GM23338 (cell line): ENCODE data around the gene PGAP1. TPM values are rescaled to one million over a fixed set of nuclear protein-coding genes. Genes with fewer than 3 reads are reported as not detected.

Source experiments
- ATAC-seq: fragments of 200-7000 bp; cut with Tn5 transposase; 3 replicates; pipeline ENCODE4 v1.9.1; 2020
- DNase-seq: peaks from one replicate; pipeline ENCODE4 v3.0.0-alpha.2; 2015; ENCODE audit warnings: low spot score
- H2AFZ ChIP-seq: fragments of 200-600 bp; sonication (generic); 2 replicates; pipeline ENCODE4 v1.8.0; 2016; ENCODE audit warnings: antibody characterized with exemption, mild to moderate bottlenecking, moderate library complexity
- H3F3A ChIP-seq: fragments of 200-600 bp; sonication (generic); replicated peaks from 2 replicates; pipeline ENCODE4 v1.8.0; 2017; ENCODE audit warnings: antibody characterized with exemption, mixed run types, low read depth
- H3K27ac ChIP-seq: fragments of 200-600 bp; sonication (generic); 2 replicates; pipeline ENCODE4 v1.6.1; 2016; ENCODE audit warnings: low read depth
- H3K27me3 ChIP-seq: fragments of 200-600 bp; sonication (generic); 2 replicates; pipeline ENCODE4 v1.8.0; 2016; ENCODE audit warnings: mild to moderate bottlenecking, mixed run types, moderate library complexity; ENCODE audit not compliant: insufficient read depth
- H3K36me3 ChIP-seq: fragments of 200-600 bp; sonication (generic); 2 replicates; pipeline ENCODE4 v1.8.0; 2016; ENCODE audit warnings: mild to moderate bottlenecking; ENCODE audit not compliant: insufficient read depth
- H3K4me1 ChIP-seq: fragments of 200-600 bp; sonication (generic); 2 replicates; pipeline ENCODE4 v1.8.0; 2016; ENCODE audit warnings: mild to moderate bottlenecking, moderate library complexity; ENCODE audit not compliant: insufficient read depth
- H3K4me2 ChIP-seq: fragments of 200-600 bp; sonication (generic); 2 replicates; pipeline ENCODE4 v1.7.1; 2017; ENCODE audit warnings: mixed run types
- H3K4me3 ChIP-seq: fragments of 200-600 bp; sonication (generic); 2 replicates; pipeline ENCODE4 v1.6.1; 2016; ENCODE audit warnings: mixed run types
- H3K79me2 ChIP-seq: fragments of 200-600 bp; sonication (generic); replicated peaks from 2 replicates; pipeline ENCODE4 v1.8.0; 2017; ENCODE audit warnings: mild to moderate bottlenecking; ENCODE audit not compliant: insufficient read depth
- H3K9me2 ChIP-seq: fragments of 200-600 bp; sonication (generic); 2 replicates; pipeline ENCODE4 v1.8.0; 2017; ENCODE audit not compliant: insufficient read depth
- H4K20me1 ChIP-seq: fragments of 200-600 bp; sonication (generic); replicated peaks from 2 replicates; pipeline ENCODE4 v1.8.0; 2017; ENCODE audit warnings: mild to moderate bottlenecking; ENCODE audit not compliant: insufficient read depth
- H3K27ac Mint-ChIP-seq: 2 replicates; pipeline ENCODE4 v1.8.0; 2020; ENCODE audit warnings: inconsistent platforms, mild to moderate bottlenecking, moderate library complexity, mixed read lengths
- H3K27me3 Mint-ChIP-seq: 3 replicates; pipeline ENCODE4 v1.8.0; 2022; ENCODE audit warnings: low read depth, mild to moderate bottlenecking, moderate library complexity, mixed read lengths, inconsistent platforms; ENCODE audit not compliant: insufficient read depth, poor library complexity
- H3K36me3 Mint-ChIP-seq: 3 replicates; pipeline ENCODE4 v1.8.0; 2021; ENCODE audit warnings: low read depth, mild to moderate bottlenecking, inconsistent platforms, moderate library complexity, mixed read lengths
- H3K4me1 Mint-ChIP-seq: 3 replicates; pipeline ENCODE4 v1.8.0; 2020; ENCODE audit warnings: mild to moderate bottlenecking, inconsistent platforms, mixed read lengths
- H3K4me3 Mint-ChIP-seq: 3 replicates; pipeline ENCODE4 v1.8.0; 2021; ENCODE audit warnings: moderate library complexity, mild to moderate bottlenecking, inconsistent platforms, mixed read lengths
- H3K9me3 Mint-ChIP-seq: 3 replicates; pipeline ENCODE4 v1.8.0; 2020; ENCODE audit warnings: moderate library complexity, mild to moderate bottlenecking, inconsistent platforms, mixed read lengths
- CREB1 ChIP-seq: fragments of 250-450 bp; sonication (Bioruptor Pico); IDR thresholded peaks from 2 replicates; pipeline ENCODE4 v1.5.0; 2020; ENCODE audit warnings: low read depth, mild to moderate bottlenecking, moderate library complexity
- EZH2 ChIP-seq: fragments of 200-600 bp; sonication (generic); IDR thresholded peaks from one replicate; pipeline ENCODE4 v1.8.0; 2017; ENCODE audit warnings: antibody characterized with exemption, mild to moderate bottlenecking, low read depth; ENCODE audit not compliant: unreplicated experiment
- EZH2phosphoT487 ChIP-seq: fragments of 200-600 bp; sonication (generic); IDR thresholded peaks from one replicate; pipeline ENCODE4 v1.8.1; 2018; ENCODE audit warnings: antibody characterized with exemption; ENCODE audit not compliant: unreplicated experiment
- JUNB ChIP-seq: IDR thresholded peaks from one replicate; pipeline ENCODE4 v1.6.1; 2016; ENCODE audit warnings: antibody characterized with exemption; ENCODE audit not compliant: unreplicated experiment
- NANOG ChIP-seq: IDR thresholded peaks from 2 replicates; pipeline ENCODE4 v1.6.1; 2016; ENCODE audit warnings: antibody characterized with exemption, borderline replicate concordance
- POLR2AphosphoS5 ChIP-seq: IDR thresholded peaks from 2 replicates; pipeline ENCODE4 v1.6.1; 2016; ENCODE audit warnings: antibody characterized with exemption, low read depth
- STAT1 ChIP-seq: IDR thresholded peaks from one replicate; pipeline ENCODE4 v1.6.1; 2016; ENCODE audit warnings: antibody characterized with exemption; ENCODE audit not compliant: unreplicated experiment
- ZNF114 ChIP-seq: fragments of 250-450 bp; sonication (Bioruptor Pico); IDR thresholded peaks from 2 replicates; pipeline ENCODE4 v1.5.0; 2020; ENCODE audit warnings: mild to moderate bottlenecking, moderate library complexity
- ZNF331 ChIP-seq: fragments of 250-450 bp; sonication (Bioruptor Pico); IDR thresholded peaks from 2 replicates; pipeline ENCODE4 v1.5.0; 2020; ENCODE audit warnings: low read depth, mild to moderate bottlenecking, moderate library complexity
- polyA plus RNA-seq: library from polyadenylated mRNA; unstranded; fragments of >200 nt; fragmentation: Nextera tagmentation; extraction: Ambion mirVana; gene quantifications from 2 replicates; pipeline ENCODE4 v1.2.1, GENCODE V29; 2016
- total RNA-seq: library from RNA; depleted of rRNA; stranded (reverse); fragments of >200 nt; shearing (Covaris generic); gene quantifications from 2 replicates; pipeline ENCODE4 v1.2.3, GENCODE V29; 2014
- TF ChIP-seq, protein P1 (sequence below): IDR thresholded peaks from one replicate; pipeline ENCODE4 v1.6.1; 2018; ENCODE audit warnings: antibody characterized with exemption; ENCODE audit not compliant: unreplicated experiment
- TF ChIP-seq, protein P2 (sequence below): fragments of 250-450 bp; sonication (Bioruptor Pico); IDR thresholded peaks from 2 replicates; pipeline ENCODE4 v1.5.0; 2020; ENCODE audit warnings: mild to moderate bottlenecking, moderate library complexity
- TF ChIP-seq, protein P3 (sequence below), 2 experiments: fragments of 200-600 bp in 1 of 2; sonication (generic) in 1 of 2; conservative IDR thresholded peaks; 2 replicates each; pipeline versions ENCODE4 v1.5.1 to v1.6.1; 2016 to 2017; ENCODE audit warnings: antibody characterized with exemption in 2 of 2, low read depth in 2 of 2, mild to moderate bottlenecking in 2 of 2, moderate library complexity in 1 of 2
- TF ChIP-seq, protein P4 (sequence below): IDR thresholded peaks from 2 replicates; pipeline ENCODE4 v1.6.1; 2016; ENCODE audit warnings: antibody characterized with exemption

The PGAP1 gene
- total and polyA plus RNA-seq, 2 experiments from 2014 or later: 9.8 to 26.5 TPM

DNA sequence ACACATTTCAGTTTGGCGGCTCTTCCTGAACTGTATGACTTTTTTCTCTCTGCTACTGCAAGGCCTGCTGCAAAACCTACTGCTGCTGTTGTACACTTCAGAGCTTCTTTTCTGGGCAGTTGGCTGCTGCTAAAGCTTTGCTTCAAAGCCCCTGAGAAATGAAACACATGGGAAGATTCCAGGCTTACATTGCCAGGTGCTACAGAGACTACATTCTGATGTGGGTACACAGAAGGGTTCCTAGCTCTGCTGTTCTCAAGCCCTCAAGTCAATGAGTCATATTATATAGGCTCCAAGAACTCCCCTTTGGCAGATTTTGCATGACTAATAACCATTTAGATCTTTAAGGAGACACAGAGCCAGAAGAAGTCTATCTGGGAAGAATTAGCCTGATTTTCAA lies 12.9 kb upstream of the PGAP1 start:
- no peak for ATAC-seq
- TF ChIP-seq, protein P1, sequence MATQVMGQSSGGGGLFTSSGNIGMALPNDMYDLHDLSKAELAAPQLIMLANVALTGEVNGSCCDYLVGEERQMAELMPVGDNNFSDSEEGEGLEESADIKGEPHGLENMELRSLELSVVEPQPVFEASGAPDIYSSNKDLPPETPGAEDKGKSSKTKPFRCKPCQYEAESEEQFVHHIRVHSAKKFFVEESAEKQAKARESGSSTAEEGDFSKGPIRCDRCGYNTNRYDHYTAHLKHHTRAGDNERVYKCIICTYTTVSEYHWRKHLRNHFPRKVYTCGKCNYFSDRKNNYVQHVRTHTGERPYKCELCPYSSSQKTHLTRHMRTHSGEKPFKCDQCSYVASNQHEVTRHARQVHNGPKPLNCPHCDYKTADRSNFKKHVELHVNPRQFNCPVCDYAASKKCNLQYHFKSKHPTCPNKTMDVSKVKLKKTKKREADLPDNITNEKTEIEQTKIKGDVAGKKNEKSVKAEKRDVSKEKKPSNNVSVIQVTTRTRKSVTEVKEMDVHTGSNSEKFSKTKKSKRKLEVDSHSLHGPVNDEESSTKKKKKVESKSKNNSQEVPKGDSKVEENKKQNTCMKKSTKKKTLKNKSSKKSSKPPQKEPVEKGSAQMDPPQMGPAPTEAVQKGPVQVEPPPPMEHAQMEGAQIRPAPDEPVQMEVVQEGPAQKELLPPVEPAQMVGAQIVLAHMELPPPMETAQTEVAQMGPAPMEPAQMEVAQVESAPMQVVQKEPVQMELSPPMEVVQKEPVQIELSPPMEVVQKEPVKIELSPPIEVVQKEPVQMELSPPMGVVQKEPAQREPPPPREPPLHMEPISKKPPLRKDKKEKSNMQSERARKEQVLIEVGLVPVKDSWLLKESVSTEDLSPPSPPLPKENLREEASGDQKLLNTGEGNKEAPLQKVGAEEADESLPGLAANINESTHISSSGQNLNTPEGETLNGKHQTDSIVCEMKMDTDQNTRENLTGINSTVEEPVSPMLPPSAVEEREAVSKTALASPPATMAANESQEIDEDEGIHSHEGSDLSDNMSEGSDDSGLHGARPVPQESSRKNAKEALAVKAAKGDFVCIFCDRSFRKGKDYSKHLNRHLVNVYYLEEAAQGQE: no peak
- TF ChIP-seq POLR2AphosphoS5 (no peak), JUNB (no peak), CREB1 (no peak), ZNF114 (CRISPR knock-in tag) (no peak), NANOG (no peak), STAT1 (no peak), EZH2 (no peak), ZNF331 (CRISPR knock-in tag) (no peak), EZH2phosphoT487 (no peak)
- TF ChIP-seq, protein P2, sequence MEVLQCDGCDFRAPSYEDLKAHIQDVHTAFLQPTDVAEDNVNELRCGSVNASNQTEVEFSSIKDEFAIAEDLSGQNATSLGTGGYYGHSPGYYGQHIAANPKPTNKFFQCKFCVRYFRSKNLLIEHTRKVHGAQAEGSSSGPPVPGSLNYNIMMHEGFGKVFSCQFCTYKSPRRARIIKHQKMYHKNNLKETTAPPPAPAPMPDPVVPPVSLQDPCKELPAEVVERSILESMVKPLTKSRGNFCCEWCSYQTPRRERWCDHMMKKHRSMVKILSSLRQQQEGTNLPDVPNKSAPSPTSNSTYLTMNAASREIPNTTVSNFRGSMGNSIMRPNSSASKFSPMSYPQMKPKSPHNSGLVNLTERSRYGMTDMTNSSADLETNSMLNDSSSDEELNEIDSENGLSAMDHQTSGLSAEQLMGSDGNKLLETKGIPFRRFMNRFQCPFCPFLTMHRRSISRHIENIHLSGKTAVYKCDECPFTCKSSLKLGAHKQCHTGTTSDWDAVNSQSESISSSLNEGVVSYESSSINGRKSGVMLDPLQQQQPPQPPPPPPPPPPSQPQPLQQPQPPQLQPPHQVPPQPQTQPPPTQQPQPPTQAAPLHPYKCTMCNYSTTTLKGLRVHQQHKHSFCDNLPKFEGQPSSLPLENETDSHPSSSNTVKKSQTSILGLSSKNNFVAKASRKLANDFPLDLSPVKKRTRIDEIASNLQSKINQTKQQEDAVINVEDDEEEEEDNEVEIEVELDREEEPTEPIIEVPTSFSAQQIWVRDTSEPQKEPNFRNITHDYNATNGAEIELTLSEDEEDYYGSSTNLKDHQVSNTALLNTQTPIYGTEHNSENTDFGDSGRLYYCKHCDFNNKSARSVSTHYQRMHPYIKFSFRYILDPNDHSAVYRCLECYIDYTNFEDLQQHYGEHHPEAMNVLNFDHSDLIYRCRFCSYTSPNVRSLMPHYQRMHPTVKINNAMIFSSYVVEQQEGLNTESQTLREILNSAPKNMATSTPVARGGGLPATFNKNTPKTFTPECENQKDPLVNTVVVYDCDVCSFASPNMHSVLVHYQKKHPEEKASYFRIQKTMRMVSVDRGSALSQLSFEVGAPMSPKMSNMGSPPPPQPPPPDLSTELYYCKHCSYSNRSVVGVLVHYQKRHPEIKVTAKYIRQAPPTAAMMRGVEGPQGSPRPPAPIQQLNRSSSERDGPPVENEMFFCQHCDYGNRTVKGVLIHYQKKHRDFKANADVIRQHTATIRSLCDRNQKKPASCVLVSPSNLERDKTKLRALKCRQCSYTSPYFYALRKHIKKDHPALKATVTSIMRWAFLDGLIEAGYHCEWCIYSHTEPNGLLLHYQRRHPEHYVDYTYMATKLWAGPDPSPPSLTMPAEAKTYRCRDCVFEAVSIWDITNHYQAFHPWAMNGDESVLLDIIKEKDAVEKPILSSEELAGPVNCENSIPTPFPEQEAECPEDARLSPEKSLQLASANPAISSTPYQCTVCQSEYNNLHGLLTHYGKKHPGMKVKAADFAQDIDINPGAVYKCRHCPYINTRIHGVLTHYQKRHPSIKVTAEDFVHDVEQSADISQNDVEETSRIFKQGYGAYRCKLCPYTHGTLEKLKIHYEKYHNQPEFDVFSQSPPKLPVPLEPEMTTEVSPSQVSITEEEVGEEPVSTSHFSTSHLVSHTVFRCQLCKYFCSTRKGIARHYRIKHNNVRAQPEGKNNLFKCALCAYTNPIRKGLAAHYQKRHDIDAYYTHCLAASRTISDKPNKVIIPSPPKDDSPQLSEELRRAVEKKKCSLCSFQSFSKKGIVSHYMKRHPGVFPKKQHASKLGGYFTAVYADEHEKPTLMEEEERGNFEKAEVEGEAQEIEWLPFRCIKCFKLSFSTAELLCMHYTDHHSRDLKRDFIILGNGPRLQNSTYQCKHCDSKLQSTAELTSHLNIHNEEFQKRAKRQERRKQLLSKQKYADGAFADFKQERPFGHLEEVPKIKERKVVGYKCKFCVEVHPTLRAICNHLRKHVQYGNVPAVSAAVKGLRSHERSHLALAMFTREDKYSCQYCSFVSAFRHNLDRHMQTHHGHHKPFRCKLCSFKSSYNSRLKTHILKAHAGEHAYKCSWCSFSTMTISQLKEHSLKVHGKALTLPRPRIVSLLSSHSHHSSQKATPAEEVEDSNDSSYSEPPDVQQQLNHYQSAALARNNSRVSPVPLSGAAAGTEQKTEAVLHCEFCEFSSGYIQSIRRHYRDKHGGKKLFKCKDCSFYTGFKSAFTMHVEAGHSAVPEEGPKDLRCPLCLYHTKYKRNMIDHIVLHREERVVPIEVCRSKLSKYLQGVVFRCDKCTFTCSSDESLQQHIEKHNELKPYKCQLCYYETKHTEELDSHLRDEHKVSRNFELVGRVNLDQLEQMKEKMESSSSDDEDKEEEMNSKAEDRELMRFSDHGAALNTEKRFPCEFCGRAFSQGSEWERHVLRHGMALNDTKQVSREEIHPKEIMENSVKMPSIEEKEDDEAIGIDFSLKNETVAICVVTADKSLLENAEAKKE: no peak
- TF ChIP-seq, protein P3, sequence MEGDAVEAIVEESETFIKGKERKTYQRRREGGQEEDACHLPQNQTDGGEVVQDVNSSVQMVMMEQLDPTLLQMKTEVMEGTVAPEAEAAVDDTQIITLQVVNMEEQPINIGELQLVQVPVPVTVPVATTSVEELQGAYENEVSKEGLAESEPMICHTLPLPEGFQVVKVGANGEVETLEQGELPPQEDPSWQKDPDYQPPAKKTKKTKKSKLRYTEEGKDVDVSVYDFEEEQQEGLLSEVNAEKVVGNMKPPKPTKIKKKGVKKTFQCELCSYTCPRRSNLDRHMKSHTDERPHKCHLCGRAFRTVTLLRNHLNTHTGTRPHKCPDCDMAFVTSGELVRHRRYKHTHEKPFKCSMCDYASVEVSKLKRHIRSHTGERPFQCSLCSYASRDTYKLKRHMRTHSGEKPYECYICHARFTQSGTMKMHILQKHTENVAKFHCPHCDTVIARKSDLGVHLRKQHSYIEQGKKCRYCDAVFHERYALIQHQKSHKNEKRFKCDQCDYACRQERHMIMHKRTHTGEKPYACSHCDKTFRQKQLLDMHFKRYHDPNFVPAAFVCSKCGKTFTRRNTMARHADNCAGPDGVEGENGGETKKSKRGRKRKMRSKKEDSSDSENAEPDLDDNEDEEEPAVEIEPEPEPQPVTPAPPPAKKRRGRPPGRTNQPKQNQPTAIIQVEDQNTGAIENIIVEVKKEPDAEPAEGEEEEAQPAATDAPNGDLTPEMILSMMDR (conservative IDR thresholded peaks at IDR 0.05; ENCODE audit: low read depth in 2 of 2): no peak
- TF ChIP-seq, protein P4, sequence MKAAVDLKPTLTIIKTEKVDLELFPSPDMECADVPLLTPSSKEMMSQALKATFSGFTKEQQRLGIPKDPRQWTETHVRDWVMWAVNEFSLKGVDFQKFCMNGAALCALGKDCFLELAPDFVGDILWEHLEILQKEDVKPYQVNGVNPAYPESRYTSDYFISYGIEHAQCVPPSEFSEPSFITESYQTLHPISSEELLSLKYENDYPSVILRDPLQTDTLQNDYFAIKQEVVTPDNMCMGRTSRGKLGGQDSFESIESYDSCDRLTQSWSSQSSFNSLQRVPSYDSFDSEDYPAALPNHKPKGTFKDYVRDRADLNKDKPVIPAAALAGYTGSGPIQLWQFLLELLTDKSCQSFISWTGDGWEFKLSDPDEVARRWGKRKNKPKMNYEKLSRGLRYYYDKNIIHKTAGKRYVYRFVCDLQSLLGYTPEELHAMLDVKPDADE: no peak
- H3K36me3 Mint-ChIP-seq: no peaks in the 10 kb centered on the region
- no peaks in the 10 kb centered on the region for H4K20me1 ChIP-seq
- no peak for DNase-seq
- H3K4me1 ChIP-seq: no peaks in the 10 kb centered on the region
- H2AFZ ChIP-seq: no peak overlapping the region
- no peaks in the 10 kb centered on the region for H3K79me2 ChIP-seq
- no peak overlapping the region for H3K4me3 Mint-ChIP-seq
- H3K36me3 ChIP-seq: no peaks in the 10 kb centered on the region
- H3K4me1 Mint-ChIP-seq: peaks cover 4% of the 10 kb centered on the region; the same call in 1 of the 3 replicates
- H3K9me3 Mint-ChIP-seq: no peaks in the 10 kb centered on the region
- H3K4me2 ChIP-seq: no peak overlapping the region
- H3K27ac ChIP-seq: no peak overlapping the region
- no peak overlapping the region for H3K4me3 ChIP-seq
- no peaks in the 10 kb centered on the region for H3F3A ChIP-seq
- H3K27ac Mint-ChIP-seq: no peak overlapping the region
- H3K9me2 ChIP-seq: no peaks in the 10 kb centered on the region
- H3K27me3 Mint-ChIP-seq: no peaks in the 10 kb centered on the region
- no peaks in the 10 kb centered on the region for H3K27me3 ChIP-seq
